ENCODE results near the gene TDRD3.

The TDRD3 gene

DNA sequence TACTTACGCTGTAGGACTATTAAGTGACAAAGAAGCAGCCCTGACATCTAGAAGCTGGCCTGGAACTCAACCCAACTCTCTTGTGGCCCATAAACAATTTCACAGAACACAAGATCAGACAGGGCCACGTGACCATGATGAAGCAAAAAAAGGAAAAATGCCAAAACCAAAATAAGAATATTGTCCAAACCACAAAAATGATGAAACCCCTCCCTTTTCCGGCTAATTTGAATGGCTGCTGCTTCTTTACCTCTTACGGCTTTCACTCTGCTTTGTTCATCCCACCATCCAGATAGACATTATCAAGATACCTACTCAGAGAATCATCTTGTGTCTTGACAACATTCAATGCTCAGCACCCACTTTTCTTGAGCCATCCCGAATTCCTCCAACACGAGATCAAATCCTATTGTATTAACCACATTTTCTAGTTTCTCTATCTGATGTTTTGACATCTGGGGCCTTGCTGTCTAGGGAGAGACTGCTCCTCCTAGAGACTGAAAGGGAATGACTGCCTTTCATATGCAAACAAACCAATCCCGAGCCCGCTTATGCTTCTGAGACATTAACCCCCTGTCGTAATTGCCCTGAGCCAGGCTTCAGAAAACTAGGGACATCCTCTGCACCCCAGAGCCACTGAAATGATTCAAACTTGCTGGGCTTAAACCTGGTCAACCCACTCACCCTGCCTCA, 186.3 kb downstream of the TDRD3 start:
- DNase-seq, result no peak

DNA sequence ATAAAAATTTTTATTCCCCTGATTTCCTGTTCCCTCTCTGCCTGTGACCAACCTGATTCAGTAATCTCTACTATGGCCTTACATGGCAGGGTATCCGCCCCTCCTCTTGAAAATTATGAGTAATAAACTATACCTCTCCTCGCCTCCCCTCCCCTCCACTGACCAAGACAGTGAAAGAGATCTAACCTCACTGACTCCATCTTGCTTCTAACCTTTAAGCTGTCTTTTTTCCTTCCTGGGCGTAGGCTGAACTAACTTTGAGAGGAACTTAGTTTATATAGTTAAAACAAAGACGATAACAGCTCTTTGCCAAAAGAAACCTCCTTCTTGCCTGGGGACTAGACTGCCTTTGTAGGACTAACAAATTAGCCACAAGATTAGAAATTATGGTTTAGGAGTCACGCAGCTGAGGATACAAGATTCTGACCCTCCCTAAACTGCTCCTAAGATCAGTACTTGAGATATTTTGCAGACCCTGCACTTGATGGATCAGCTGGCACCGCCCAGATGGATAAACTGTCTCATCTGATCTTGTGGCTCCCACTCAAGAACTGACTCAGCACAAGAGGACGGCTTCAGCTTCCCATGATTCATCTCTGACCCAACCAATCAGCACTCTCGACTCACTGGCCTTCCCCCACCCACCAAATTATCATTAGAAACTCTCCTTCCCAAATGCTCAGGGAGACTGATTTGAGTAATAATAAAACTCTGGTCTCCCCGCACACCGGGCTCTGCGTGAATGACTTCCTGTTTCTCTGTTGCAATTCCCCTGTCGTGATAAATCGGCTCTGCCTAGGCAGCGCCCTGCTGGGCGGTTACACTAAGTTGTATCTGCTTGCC, 187.1 kb downstream of the TDRD3 start:
- no peak for DNase-seq

DNA sequence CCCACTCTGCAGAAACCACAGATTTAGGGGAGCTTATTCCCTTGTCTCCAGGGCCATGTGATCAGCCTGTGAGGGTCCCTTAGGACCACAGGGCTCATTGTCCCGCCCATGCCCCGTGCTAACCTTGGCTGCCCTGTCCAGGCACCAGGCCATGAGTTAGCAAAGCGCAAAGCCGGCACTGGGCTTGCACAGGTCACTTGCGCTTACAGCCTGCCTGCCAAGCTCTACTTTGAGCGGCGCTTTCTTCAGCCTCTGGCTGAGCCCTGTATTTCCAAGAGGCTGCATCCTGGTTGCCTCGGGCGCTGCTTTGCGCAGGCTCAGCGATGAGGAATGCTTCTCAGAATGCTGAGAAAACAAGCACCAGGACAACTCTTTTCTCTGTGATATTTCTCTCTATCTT, 188.0 kb downstream of the TDRD3 start:
- no peak for DNase-seq

DNA sequence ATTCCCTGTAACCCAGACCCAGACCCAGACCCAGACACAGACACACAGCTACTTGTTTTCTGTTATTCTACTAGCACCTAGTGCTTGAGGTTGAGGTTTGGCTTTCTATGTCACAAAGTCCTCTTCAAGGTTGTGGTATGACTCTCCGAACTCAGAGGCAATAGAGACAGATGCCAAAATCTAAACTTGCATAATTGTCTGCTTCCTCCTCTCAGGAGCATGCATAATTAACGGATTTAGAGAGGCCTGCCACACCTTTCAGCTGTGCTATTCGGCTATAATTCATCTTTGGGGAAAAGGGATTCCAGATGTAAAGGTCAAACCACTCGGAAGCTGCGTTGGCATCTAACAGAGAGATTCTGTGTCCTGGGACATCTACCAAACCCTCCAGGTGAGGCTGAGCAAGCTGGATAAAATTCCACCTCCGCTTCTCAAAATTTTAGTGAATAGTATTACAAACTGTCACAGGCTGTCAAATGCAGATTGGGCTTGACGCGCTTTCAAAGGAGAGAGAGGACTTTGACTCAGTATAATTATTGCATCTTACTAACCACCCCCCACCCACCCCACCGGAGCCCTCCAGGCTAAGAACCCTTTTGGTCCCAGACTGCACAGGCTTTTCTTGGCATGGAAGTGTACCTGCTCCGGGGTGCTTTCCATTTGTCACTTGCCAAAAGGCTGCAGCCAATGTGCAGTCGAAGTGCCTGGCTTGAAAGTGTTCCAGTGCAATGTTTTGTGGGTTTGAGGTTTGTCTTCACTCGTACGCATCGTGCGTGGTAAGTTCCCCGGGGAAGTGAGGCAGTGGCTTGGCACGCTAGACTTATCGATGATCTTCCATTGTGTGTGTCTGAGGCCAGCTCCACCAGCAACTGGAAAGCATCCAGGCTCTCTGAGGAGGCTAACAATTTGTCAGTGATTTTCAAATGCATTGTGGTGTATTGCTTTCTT, 194.1 kb downstream of the TDRD3 start:
- DNase-seq, result no peak

DNA sequence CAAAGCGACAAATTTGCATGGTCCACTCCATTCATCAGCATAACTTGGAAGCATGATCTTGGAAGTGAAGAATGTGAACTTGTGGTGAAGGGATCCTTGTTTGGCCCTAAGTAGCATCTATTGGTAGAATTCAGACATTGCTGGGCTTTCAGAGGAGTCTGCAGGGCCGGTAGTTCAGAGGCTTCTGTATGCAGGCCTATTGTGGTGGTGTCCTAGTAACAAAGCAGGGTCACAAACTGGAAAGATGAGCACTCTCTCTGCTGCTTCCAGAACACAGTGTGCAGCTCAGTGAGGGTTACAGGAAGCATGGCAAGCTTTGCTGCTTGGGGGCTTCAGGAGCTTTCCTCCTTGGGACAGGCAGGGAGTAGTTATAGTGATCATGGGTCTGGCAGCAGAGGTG, 206.0 kb downstream of the TDRD3 start:
- DNase-seq, result no peak

DNA sequence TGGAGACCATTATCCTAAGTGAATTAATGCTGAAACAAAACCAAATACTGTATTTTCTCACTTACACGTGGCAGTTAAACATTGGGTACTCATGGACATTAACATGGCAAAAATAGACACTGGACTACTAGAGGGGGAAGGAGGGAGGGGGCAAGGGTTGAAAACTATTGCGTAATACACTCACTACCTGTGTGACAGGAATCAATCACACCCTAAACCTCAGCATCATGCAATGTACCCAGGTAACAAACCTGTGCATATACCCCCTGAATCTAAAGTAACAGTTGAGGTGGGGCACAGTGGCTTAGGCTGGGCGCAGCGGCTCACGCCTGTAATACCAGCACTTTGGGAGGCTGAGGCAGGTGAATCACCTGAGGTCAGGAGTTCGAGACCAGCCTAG, 207.0 kb downstream of the TDRD3 start:
- no peak for DNase-seq

DNA sequence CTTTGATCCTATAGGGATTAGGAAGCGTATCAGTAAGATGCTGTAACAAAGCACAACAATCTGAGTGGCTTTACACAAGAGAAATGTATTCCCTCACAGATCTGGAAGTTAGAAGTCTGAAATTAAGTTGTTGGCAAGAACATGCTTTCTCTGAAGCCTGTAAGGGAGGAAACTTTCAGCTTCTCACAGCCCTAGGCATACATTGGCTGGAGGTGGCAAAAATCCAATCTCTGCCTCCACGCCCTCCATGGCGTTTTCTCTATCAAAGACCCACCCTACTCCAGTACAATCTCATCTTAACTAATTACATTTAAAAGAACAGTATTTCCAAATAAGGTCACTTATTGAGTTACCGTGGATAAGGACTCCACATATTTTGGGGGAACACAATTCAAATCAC, 211.9 kb downstream of the TDRD3 start:
- DNase-seq, result no peak

DNA sequence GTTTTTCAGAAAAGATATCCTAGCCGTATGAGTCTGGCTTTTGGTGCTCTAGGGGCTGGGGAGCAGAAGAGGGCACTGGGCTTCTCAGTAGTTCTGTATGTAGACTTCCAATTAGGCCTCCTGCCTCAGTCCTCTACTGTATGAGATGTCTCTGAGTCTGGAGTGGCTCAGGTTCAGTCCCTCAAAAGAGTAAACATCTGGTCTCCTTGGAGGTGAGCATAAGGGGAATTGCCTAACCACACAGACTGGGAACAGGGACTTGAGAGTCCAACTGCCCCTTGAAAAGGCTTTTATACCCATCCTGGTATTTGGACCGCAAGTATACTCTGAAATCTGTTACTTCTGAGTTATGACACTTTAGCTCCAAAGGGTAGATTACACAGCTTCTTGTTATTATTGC, 214.5 kb downstream of the TDRD3 start:
- DNase-seq, result no peak

DNA sequence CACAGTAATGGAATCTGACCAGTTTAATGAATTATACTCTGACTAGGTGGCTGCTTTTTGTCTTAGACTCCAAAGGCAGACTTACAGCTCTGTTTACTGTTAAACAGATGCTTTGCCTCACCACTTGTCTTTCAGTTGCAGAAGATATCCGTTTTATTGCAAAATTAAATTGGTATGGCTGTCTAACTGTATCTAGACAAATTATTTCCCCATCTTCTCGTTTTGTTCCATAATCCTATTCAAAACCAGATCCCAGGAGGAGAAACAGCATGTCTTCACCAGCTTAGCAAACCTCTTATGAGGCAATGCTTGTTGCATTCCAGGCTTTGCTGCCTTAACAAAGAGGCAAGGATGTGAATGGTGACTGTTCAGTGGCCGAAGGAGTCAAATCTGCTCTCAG, 215.6 kb downstream of the TDRD3 start:
- no peak for DNase-seq

DNA sequence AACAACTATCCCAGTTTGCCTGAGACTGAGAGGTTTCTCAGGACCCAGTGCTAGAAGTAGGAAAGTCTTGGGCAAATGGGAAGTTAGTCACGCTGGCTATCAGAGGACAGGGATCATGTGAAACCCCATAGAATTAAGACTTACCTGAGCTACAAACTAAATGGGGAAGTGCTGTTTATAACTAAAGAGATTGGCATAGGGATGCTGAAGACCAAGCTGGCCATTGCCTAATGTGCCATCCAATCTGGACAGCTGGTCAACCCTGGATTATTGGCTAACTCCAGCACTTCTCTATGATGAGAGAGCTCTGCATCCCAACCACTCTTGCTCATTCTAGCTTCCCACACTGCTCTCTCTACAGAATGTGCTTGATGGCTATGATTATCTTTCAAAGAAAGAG, 216.1 kb downstream of the TDRD3 start:
- DNase-seq, result no peak

DNA sequence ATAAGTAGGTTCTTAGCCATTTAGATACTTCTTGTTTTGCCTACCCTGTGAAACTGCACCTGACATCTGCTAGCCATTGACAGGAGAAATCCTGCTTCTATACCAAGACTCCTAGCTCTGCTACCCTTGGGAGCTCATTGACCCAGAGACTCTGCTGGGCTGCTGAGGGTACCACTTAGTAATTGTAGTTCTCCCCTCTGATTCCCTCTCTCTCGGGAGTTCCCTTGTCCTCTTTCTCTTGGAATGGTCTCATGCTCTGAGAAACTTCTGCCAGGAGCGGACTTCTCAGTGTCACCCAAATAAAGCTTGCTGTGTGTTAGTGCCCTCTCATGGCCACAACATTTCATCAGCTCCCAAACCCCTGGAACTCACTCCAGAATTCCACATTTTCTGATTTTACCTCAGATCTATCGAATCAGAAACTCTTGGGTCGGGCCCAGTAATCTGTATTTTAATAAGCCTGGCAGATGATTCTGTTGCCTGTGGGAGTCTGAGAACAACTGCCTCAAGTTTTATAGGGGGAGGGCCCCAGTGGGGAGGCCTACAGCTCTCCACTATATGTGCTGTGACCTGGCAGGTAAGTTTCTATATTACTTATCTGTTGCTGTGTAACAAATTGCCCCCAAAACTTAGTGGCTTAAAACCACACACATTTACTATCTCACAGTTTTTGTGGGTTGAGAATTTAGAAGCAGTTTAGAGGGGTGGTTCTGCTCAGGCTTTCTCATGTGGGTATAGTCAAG, 221.1 kb downstream of the TDRD3 start:
- DNase-seq, result no peak

DNA sequence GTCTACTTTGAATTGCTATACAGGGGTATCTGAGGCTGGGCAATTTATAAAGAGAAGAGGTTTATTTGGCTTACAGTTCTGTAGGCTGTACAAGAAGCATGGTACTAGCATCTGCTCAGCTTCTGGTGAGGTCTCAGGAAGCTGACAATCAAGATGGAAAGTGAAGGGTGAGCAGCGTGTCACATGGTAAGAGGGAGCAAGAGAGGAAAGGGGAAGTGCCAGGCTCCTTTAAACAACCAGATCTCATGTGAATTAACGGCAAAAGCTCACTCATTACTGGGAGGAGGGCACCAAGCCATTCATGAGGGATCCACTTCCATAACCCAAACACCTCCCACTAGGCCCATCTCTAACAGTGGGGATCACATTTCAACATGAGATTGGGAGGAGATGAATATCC, 222.4 kb downstream of the TDRD3 start:
- DNase-seq, result no peak

DNA sequence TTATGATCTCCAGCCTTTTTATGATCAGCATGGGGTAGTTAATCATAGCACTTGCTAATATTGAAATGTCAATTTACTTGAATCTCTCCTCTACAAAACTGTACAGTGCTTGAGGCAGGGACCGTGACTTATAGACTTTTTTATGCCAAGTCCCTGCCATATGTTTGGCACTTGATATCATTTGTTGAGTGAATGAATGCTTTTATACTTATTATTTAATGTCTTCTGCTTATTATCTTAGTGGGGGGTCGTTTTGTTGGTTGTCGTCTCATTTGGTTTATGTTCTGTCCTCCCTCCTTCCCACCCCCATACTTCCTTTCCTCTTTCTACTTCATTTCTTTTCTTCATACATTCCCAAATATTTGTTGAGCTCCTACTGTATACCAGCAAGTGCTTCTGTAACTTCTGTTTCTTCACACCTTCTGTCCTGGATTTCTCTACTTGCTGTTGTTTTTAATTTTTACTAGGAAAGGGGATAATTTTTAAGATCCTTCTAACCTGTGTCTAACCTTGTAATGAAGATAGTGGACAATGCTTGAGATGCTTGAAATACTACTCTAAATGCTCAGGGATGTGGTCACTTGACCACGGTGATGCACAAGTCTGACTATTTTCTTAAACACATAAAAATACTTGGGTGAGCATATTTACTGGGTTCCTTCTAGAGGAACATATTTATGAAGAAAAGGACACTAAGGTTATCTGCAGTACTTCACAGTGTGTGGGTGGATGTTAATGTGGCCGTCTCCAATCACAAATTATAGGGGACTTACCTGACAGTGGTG, 223.8 kb downstream of the TDRD3 start:
- DNase-seq, result no peak

DNA sequence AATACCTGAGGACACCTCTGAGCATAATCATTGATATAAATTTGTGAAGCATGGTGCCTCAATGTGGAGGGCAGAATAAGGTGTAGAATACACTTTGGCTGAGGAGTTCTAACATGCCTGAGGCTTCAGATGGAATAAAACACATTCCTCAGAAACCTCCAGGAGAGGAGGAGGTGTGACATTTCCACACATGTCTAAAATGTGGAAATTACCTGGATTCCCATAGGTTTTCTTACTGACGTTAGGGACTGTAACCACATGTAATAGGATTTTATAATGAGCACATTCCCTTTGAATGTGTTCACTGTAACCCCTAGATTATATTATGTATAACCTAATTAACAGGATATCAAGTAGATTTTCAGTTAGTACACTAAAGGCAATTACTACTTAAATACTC, 226.1 kb downstream of the TDRD3 start:
- DNase-seq, result no peak
